ENCODE data around the gene CNIH2. TPM values are rescaled to one million over a fixed set of nuclear protein-coding genes. Genes with fewer than 3 reads are reported as not detected.
A peak's percentile ranks its signal among the peaks of the same experiment; 100 is the strongest.
"Not testable (repeated sequence)": the region's sequence is repeated elsewhere in the genome, so short reads cannot be mapped to it uniquely, and the experiment has no call there.

Gene CNIH2
- total and polyA plus RNA-seq, 9 of the 15 experiments (the other 6 are each of a cell fraction or from before 2014, with no cell fraction given) = 0.26 to 0.89 (median 0.40) TPM; not detected in 4

DNA sequence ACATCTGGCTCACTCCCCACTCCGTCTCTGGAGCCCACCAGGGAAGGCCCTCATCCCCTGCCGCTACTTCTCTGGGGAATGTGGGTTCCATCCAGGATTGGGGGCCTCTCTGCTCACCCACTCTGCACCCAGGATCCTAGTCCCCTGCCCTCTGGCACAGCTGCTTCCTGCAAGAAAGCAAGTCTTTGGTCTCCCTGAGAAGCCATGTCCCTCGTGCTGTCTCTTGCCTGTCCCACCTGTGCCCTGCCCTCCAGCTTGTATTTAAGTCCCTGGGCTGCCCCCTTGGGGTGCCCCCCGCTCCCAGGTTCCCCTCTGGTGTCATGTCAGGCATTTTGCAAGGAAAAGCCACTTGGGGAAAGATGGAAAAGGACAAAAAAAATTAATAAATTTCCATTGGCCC is 911 bp upstream of the CNIH2 start:
- DNase-seq (ENCODE audit: extremely low read depth in 1 of 4, low spot score in 3 of 4); in situ Hi-C loops (cut with MboI); FAIRE-seq: not testable (repeated sequence)

DNA sequence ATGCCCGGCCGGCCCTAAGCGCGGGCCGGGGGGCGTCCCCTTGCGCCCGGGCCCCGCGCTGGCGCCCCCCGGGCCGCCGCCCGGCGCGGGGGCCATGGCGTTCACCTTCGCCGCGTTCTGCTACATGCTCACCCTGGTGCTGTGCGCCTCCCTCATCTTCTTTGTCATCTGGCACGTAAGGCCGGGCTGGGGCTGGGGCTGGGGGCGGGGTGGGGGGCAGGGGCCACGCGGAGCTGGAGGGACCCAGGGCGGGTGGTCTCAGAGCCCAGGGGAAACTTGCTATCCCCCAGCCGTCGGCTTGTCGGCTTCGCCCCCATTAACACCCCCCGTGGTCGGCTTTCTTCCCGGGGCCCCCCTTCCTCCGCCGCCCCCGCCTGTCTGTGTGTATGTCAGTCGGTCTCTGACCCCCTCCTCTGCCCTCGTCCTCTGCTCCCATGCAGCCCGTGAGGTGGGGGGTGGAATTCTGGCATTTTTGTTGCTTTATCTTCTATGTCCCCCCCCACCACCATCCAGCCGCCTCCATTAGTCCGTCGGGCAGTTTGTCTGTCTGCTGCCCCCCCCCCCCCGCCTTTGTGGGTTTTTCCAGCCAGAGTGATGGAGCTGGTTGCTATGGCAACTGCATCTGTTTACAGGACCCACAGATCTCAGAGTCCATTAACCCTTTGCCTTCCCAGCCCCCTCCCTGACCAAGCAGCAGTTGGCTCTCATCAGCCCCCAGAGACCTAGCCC is 552 bp downstream of the CNIH2 start:
- Histone ChIP-seq H3K9me3 (replicated peaks; ENCODE audit: control insufficient read depth, insufficient read depth, low read depth, low read length) (no peaks in the 10 kb centered on the region), H3K79me2 (ENCODE audit: control insufficient read depth, insufficient read depth, low read length) (no peaks in the 10 kb centered on the region), H3K4me2 (ENCODE audit: insufficient read depth, low read length) (no peak overlapping the region), H3K27me3 (ENCODE audit: control insufficient read depth in 2 of 2, insufficient read depth in 2 of 2, low read length in 2 of 2) (no peaks in the 10 kb centered on the region), H3K4me3 (no peak overlapping the region), H4K20me1 (replicated peaks; ENCODE audit: control insufficient read depth, insufficient read depth, low read length) (peaks cover 19% of the 10 kb centered on the region), H3K36me3 (ENCODE audit: control insufficient read depth, insufficient read depth, low read length) (peaks cover 29% of the 10 kb centered on the region; the same call in 2 of the 3 replicates), H3K9me1 (ENCODE audit: control insufficient read depth, insufficient read depth, low read length) (peaks cover 4% of the 10 kb centered on the region), H2AFZ (ENCODE audit: low read depth, low read length) (no peak overlapping the region), H3K4me1 (replicated peaks in 1 of 2; ENCODE audit: control insufficient read depth in 2 of 2, insufficient read depth in 2 of 2, low read length in 2 of 2) (peaks cover 2 to 29% of the 10 kb centered on the region in 2 experiments; a peak in 3 of 5 replicates), H3K9ac (ENCODE audit: insufficient read depth in 1 of 2, low read depth in 2 of 2, low read length in 2 of 2) (peak overlapping the region in 1 of 2 experiments; percentile 75; a peak in 2 of 4 replicates), H3K27ac (ENCODE audit: extremely low read depth, low read depth, low read length) (no peak overlapping the region)
- DNase-seq (ENCODE audit: extremely low read depth in 1 of 4, low spot score in 3 of 4) (peak; percentile 60 to 69 (median 64)), ATAC-seq (no peak), FAIRE-seq (no peak)
- POLR2A ChIA-PET = interaction anchor here (0.6 to 3.0 kb wide), 2 partner anchors 11 to 37 kb away, joined by 6 to 14 read pairs; partner anchors contain the start of gene YIF1A
- intact Hi-C loops (cut with micrococcal nuclease) (no loop called here), in situ Hi-C loops (cut with MboI) (no loop called here)
- 10% methylated on average over 3 of the region's 45 CpGs for WGBS (ENCODE audit: insufficient coverage, low coverage, missing lambda C conversion rate)
- BruUV-seq (replicated peaks) = no TSS peak
- CTCF ChIA-PET (ENCODE audit: low intra/inter-chr PET ratio) = no interaction called here
- TF ChIP-seq KDM1A (IDR thresholded peaks at IDR 0.05) = no peak
- TF ChIP-seq, protein P1, sequence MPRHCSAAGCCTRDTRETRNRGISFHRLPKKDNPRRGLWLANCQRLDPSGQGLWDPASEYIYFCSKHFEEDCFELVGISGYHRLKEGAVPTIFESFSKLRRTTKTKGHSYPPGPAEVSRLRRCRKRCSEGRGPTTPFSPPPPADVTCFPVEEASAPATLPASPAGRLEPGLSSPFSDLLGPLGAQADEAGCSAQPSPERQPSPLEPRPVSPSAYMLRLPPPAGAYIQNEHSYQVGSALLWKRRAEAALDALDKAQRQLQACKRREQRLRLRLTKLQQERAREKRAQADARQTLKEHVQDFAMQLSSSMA (CRISPR knock-in tag; IDR thresholded peaks at IDR 0.05) = no peak
- TF ChIP-seq ZNF146 (CRISPR knock-in tag; IDR thresholded peaks at IDR 0.05; ENCODE audit: unreplicated experiment) = no peak
- TF ChIP-seq, protein P2, sequence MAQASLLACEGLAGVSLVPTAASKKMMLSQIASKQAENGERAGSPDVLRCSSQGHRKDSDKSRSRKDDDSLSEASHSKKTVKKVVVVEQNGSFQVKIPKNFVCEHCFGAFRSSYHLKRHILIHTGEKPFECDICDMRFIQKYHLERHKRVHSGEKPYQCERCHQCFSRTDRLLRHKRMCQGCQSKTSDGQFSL (CRISPR knock-in tag; IDR thresholded peaks at IDR 0.05) = peak; percentile 77; the same call in 1 of the 2 replicates
- TF ChIP-seq, protein P2 (tag; IDR thresholded peaks at IDR 0.05) = peak in 1 of 2 experiments; percentile 55; a peak in 1 of 4 replicates
- TF ChIP-seq RBM14 (IDR thresholded peaks at IDR 0.05; ENCODE audit: borderline replicate concordance, insufficient read depth, low read depth, low read length) = no peak
- TF ChIP-seq ATF7 (IDR thresholded peaks at IDR 0.05) = no peak
- TF ChIP-seq PTRF (tag; IDR thresholded peaks at IDR 0.05) = no peak
- no peak for TF ChIP-seq GTF2A2 (tag; IDR thresholded peaks at IDR 0.05)
- TF ChIP-seq TARDBP (IDR thresholded peaks at IDR 0.05) = no peak
- TF ChIP-seq HDAC1 (IDR thresholded peaks at IDR 0.05) = no peak
- TF ChIP-seq CEBPG (CRISPR knock-in tag; IDR thresholded peaks at IDR 0.05) = no peak
- TF ChIP-seq CEBPG (tag; conservative IDR thresholded peaks at IDR 0.05 in 1 of 2, IDR thresholded peaks at IDR 0.05 in 1 of 2) = no peak
- TF ChIP-seq ZSCAN29 (IDR thresholded peaks at IDR 0.05) = no peak

More for the DNA sequence above, 911 bp upstream of the CNIH2 start:
- H3K9me3 ChIP-seq (replicated peaks; ENCODE audit: control insufficient read depth, insufficient read depth, low read depth, low read length); H3K4me3 ChIP-seq; H3K79me2 ChIP-seq (ENCODE audit: control insufficient read depth, insufficient read depth, low read length); CTCF ChIA-PET (ENCODE audit: low intra/inter-chr PET ratio); H2AFZ ChIP-seq (ENCODE audit: low read depth, low read length); H3K4me2 ChIP-seq (ENCODE audit: insufficient read depth, low read length); H3K9me1 ChIP-seq (ENCODE audit: control insufficient read depth, insufficient read depth, low read length); intact Hi-C loops (cut with micrococcal nuclease); H3K27ac ChIP-seq (ENCODE audit: extremely low read depth, low read depth, low read length); H3K27me3 ChIP-seq (ENCODE audit: control insufficient read depth in 2 of 2, insufficient read depth in 2 of 2, low read length in 2 of 2); H4K20me1 ChIP-seq (replicated peaks; ENCODE audit: control insufficient read depth, insufficient read depth, low read length); H3K9ac ChIP-seq (ENCODE audit: insufficient read depth in 1 of 2, low read depth in 2 of 2, low read length in 2 of 2): not testable (repeated sequence)
- peak; percentile 3; the same call in 1 of the 3 replicates for ATAC-seq
- Histone ChIP-seq H3K36me3 (ENCODE audit: control insufficient read depth, insufficient read depth, low read length) (peaks cover 43% of the 10 kb centered on the region), H3K4me1 (replicated peaks in 1 of 2; ENCODE audit: control insufficient read depth in 2 of 2, insufficient read depth in 2 of 2, low read length in 2 of 2) (peaks cover 0 to 18% of the 10 kb centered on the region in 2 experiments; a peak in 2 of 5 replicates)
- POLR2A ChIA-PET = interaction anchor here (0.7 to 1.5 kb wide), 3 partner anchors 9 to 197 kb away, joined by 3 to 5 read pairs (median 3); partner anchors contain the start of gene YIF1A
- 66% methylated on average over 4 of the region's 4 CpGs for WGBS (ENCODE audit: insufficient coverage, low coverage, missing lambda C conversion rate)
- TSS peak; percentile 39 for BruUV-seq (replicated peaks)

Measured in K562 (cell line).